GM21576 (cell line): ENCODE measurements around the gene BHLHA15.

ENCODE experiments used
- ATAC-seq: cut with Tn5 transposase; IDR thresholded peaks from one replicate; pipeline ENCODE4 v1.9.1; 2021; ENCODE audit warnings: mild to moderate bottlenecking, moderate library complexity; ENCODE audit not compliant: unreplicated experiment

Gene BHLHA15

GRCh38 chr7:98186452-98187137 is 24.6 kb upstream of the BHLHA15 start:
- no peak for ATAC-seq

GRCh38 chr7:98187138-98187502 is 24.1 kb upstream of the BHLHA15 start:
- no peak for ATAC-seq

- no peak for ATAC-seq
These were observed 21.7 kb upstream of the BHLHA15 start for GRCh38 chr7:98189559-98189958.

GRCh38 chr7:98191668-98192431 is 19.4 kb upstream of the BHLHA15 start:
- ATAC-seq: no peak

- ATAC-seq: no peak
These were observed 18.3 kb upstream of the BHLHA15 start for GRCh38 chr7:98192781-98193457.

- no peak for ATAC-seq
These were observed 17.6 kb upstream of the BHLHA15 start for GRCh38 chr7:98193474-98194180.

GRCh38 chr7:98194186-98194585 is 17.1 kb upstream of the BHLHA15 start:
- ATAC-seq: no peak

- ATAC-seq: no peak
These were observed 16.4 kb upstream of the BHLHA15 start for GRCh38 chr7:98194672-98195457.

GRCh38 chr7:98196706-98197605 is 14.3 kb upstream of the BHLHA15 start:
- no peak for ATAC-seq

- ATAC-seq: no peak
These were observed 12.1 kb upstream of the BHLHA15 start for GRCh38 chr7:98199131-98199530.

- ATAC-seq: peak; percentile 47
These were observed 10.9 kb upstream of the BHLHA15 start for GRCh38 chr7:98200364-98200763.

GRCh38 chr7:98202367-98203195 is 8.7 kb upstream of the BHLHA15 start:
- ATAC-seq: peak; percentile 88

GRCh38 chr7:98203261-98203963 is 7.8 kb upstream of the BHLHA15 start:
- no peak for ATAC-seq

- ATAC-seq: no peak
These were observed 7.2 kb upstream of the BHLHA15 start for GRCh38 chr7:98203964-98204605.

GRCh38 chr7:98204670-98205069 is 6.6 kb upstream of the BHLHA15 start:
- ATAC-seq: no peak

GRCh38 chr7:98205162-98205845 is 5.9 kb upstream of the BHLHA15 start:
- ATAC-seq: no peak
